ENCODE measurements around the gene ARL5C. TPM values are rescaled to one million over a fixed set of nuclear protein-coding genes. Genes with fewer than 3 reads are reported as not detected.

Gene ARL5C, protein sequence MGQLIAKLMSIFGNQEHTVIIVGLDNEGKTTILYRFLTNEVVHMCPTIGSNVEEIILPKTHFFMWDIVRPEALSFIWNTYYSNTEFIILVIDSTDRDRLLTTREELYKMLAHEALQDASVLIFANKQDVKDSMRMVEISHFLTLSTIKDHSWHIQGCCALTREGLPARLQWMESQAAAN
- under 1 TPM in 1 of 2 experiments, not detected in 1; 0.35 TPM for total RNA-seq

DNA sequence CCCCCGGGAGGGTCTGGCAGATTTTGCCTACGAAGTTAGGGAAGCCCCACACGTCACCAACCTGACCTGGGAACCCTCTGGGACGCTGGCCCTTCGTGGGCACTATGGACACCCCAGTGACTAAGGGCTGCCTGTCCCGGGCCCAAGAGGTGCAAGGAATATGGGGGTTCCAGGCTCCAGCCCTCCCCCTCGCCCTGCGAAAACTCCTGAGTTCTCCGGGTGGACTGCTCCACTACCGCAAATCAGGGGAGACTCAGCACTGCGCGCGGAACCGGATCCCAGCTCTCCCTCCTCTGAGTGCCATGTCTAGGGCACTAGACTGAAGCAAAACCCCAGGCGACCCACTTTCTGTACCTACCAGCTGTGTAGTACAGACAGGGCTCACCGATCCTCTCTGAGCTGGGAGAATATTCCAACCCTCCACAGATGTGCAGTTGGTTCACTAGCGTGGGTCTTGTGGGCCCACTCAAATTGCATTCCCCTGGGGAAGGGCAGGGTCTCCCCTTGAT, at the start of gene ARL5C:
ARL5C (minus strand) TSS at position 321 of the 509 bp plus-strand sequence. CDS start 401 bp downstream, outside the sequence.
- Mint-ChIP-seq H3K27ac (peak within 1 kb of the TSS; percentile 76), H3K27me3 (peaks cover 20% of the 10 kb centered on the region), H3K9me3 (ENCODE audit: low read depth) (peaks cover 3% of the 10 kb centered on the region), H3K4me3 (peak within 1 kb of the TSS; percentile 81), H3K36me3 (peaks cover 1% of the 10 kb centered on the region), H3K4me1 (peaks cover 50% of the 10 kb centered on the region)
- ATAC-seq (no peak), DNase-seq (no peak)
- CTCF ChIA-PET = interaction anchor here (0.5 to 23.8 kb wide), 14 partner anchors 5 to 296 kb away, joined by 3 to 516 read pairs (median 18); partner anchors contain the start of genes ARL5C, CACNB1, LASP1 and PLXDC1

DNA sequence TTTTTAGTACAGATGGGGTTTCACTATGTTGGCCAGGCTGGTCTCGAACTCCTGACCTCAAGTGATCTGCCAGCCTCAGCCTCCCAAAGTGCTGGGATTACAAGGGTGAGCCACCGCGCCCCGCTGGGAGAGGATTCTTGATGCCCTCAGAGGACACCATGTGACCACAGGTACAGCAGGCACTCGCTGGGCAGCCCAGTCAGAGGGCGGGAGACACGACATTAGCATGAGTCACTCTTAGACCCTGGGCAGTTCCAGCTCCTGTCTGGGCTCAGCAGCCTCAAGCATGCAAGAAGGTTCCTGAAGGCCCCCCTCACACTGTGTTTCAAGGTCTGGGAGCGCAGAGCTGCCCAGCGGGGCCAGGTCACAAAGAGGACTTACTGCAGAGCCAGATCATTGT, 47.9 kb upstream of the ARL5C start:
- ATAC-seq (no peak), DNase-seq (no peak)
- Mint-ChIP-seq H3K9me3 (ENCODE audit: low read depth) (no peaks in the 10 kb centered on the region), H3K4me3 (no peak overlapping the region), H3K4me1 (peaks cover 7% of the 10 kb centered on the region), H3K36me3 (no peaks in the 10 kb centered on the region), H3K27ac (no peak overlapping the region), H3K27me3 (peaks cover 45% of the 10 kb centered on the region)
- CTCF ChIA-PET = interaction anchor here (30.8 kb wide), 1 partner anchor 25 kb away, joined by 670 read pairs; no protein-coding TSS in a partner anchor

DNA sequence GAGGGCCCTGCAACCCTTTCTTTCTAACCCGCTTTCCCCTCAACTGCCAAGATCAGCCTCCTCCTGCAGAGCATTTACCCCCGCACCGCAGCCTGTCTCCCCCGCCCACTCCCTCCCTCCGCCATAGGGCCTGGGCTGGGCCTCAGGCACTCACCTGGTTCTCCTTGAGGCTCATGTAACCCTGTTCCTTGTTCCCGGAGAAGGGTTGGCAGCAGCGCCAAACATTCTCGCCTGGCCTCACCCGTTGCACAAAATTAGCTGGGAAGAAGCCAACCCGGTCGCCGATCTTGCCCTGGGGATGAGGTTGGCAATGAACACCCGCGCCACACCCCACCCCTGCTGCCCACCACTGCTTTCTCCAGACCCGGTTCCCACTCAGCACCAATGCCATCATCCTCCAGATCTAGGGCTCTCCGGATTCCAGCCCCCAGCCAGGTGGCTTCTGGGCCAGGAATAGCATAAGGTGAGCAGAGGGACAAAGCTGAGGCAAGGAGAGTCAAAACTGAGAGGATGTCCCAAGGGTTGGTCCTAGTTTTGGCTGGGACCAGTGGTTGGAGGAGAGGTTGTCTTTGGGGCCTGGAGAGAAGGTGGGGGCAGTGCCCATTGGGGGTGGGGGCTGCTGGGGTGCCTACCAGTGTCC, 47.0 kb upstream of the ARL5C start:
- no peak overlapping the region for H3K27ac Mint-ChIP-seq
- no peak overlapping the region for H3K4me3 Mint-ChIP-seq
- DNase-seq (no peak), ATAC-seq (no peak)
- H3K9me3 Mint-ChIP-seq (ENCODE audit: low read depth) = no peaks in the 10 kb centered on the region
- no peaks in the 10 kb centered on the region for H3K36me3 Mint-ChIP-seq
- CTCF ChIA-PET = interaction anchor here (30.8 kb wide), 1 partner anchor 26 kb away, joined by 670 read pairs; no protein-coding TSS in a partner anchor
- peaks cover 45% of the 10 kb centered on the region for H3K27me3 Mint-ChIP-seq
- peaks cover 5% of the 10 kb centered on the region for H3K4me1 Mint-ChIP-seq

DNA sequence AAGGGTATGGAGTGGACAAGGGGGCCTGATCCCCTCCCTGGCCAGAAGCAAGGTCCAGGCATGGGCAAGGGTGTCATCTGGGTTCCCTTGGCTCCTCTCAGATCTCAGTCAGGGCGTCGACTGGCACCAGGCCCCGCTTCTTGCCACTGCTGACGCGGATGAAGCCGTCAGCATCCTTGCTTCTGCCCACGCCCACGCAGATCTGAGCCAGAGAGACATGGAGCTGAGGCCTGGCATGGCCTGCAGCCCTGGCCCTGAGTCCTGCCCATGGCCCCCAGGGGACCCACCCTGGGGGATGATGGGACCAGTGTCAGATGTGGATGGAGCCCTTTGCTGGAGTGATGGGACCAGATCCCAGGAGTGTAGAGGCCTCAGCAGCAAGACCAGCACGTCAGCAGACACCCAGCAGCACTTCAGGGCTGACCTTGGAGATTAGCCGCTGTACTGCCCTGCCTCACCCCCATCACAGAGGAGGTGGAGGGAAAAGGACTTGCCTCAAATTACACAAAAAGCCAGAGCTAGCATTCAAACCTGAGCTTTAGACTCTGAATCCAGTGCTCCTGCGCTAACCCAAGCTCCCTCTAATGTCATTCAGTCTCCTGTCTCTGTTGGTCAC, 46.3 kb upstream of the ARL5C start:
- no peak overlapping the region for H3K4me3 Mint-ChIP-seq
- no peak overlapping the region for H3K27ac Mint-ChIP-seq
- CTCF ChIA-PET = interaction anchor here (30.8 kb wide), 1 partner anchor 27 kb away, joined by 670 read pairs; no protein-coding TSS in a partner anchor
- no peaks in the 10 kb centered on the region for H3K36me3 Mint-ChIP-seq
- H3K27me3 Mint-ChIP-seq = peaks cover 40% of the 10 kb centered on the region
- DNase-seq (no peak), ATAC-seq (no peak)
- H3K4me1 Mint-ChIP-seq = peaks cover 5% of the 10 kb centered on the region
- H3K9me3 Mint-ChIP-seq (ENCODE audit: low read depth) = no peaks in the 10 kb centered on the region

DNA sequence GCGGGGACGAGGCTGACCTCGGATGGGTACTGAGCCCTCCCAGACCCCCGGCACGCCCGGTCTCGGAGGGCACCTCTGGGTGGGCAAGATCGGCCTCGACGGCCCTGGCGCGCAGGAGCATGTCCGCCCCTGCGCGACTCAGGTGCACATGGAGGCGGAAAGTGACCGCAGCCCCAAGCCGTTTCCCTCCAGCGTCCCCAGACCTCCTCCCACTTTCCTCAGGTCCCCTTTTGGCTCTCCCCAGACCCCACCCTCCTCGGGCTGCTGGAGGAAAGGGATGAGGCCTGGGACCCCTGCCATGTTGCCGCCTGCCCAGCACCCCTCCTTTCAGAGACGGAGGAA, 44.1 kb upstream of the ARL5C start:
- Mint-ChIP-seq H3K4me3 (peak overlapping the region; percentile 9), H3K4me1 (peaks cover 12% of the 10 kb centered on the region), H3K27ac (no peak overlapping the region), H3K27me3 (peaks cover 22% of the 10 kb centered on the region), H3K36me3 (peaks cover 2% of the 10 kb centered on the region), H3K9me3 (ENCODE audit: low read depth) (no peaks in the 10 kb centered on the region)
- DNase-seq (no peak), ATAC-seq (no peak)
- CTCF ChIA-PET = interaction anchor here (1.2 to 30.8 kb wide), 3 partner anchors 17 to 56 kb away, joined by 3 to 670 read pairs (median 4); no protein-coding TSS in a partner anchor

DNA sequence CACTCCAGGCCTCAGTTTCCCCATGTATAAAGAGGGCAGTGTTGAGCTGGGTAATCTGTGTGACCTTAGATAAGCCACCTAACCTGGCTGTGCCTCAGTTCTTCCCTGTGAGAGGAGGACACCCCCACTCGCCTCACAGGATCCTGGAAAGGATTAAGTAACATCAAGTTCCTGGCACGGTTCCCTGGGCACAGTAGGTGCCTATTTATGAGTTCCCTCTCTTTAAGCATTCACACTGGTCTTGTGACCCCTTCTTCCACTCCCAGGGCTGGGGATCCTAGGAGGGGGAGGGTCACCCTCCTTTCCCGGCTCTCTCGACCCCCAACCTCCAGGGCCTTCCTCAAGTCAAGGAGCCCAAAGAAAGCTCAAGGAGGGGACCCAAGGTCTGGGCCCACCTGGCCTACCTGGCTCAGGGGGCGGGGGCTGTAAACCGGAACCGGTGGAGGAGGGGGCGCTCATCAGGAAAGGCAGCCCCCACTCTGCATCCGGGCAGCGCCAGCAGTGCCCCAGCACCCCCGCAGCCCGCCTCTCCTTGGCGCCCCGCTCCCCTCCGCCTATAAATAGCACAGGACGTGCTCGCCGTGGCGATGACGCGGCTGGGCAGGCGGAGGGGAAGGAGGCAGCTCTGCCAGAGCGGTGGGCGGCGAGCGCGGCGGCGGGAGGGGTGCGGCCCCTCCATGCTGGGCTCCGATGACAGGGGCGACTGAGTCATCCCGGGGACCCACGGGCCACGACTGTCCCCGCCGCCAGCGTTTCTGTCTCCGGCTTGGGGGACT, 43.5 kb upstream of the ARL5C start:
- peak; percentile 65 for ATAC-seq
- peaks cover 12% of the 10 kb centered on the region for H3K4me1 Mint-ChIP-seq
- no peaks in the 10 kb centered on the region for H3K9me3 Mint-ChIP-seq (ENCODE audit: low read depth)
- peak; percentile 79 for DNase-seq
- CTCF ChIA-PET = interaction anchor here (0.7 to 30.8 kb wide), 5 partner anchors 9 to 226 kb away, joined by 3 to 670 read pairs (median 4); partner anchors contain the start of gene RPL19
- H3K27ac Mint-ChIP-seq = no peak overlapping the region
- H3K27me3 Mint-ChIP-seq = peaks cover 22% of the 10 kb centered on the region
- H3K4me3 Mint-ChIP-seq = peak overlapping the region; percentile 9
- H3K36me3 Mint-ChIP-seq = peaks cover 6% of the 10 kb centered on the region

DNA sequence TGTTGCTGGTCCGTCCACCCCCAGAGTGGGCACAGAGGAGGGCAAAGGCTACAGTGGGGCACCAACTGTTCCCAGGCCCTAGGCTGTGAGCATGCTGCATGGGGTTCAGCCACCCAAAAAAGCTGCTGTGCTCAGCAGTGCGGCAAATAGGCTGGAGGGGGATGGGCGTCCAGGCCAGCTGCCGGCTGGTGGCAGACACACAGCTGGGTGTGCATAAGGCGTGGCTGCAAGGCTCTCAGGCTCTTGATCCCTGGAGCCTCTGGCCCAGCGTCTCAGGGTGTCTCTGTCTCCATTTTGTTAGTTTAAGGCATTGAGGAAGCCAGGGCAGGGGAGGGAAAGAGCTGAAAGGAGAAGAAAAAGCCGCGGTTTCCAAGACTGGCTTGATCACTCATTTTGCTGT, 42.9 kb upstream of the ARL5C start:
- Mint-ChIP-seq H3K4me3 (no peak overlapping the region), H3K4me1 (peaks cover 12% of the 10 kb centered on the region), H3K27me3 (peaks cover 22% of the 10 kb centered on the region), H3K27ac (no peak overlapping the region), H3K36me3 (peaks cover 11% of the 10 kb centered on the region), H3K9me3 (ENCODE audit: low read depth) (no peaks in the 10 kb centered on the region)
- CTCF ChIA-PET = interaction anchor here (0.7 to 30.8 kb wide), 5 partner anchors 9 to 226 kb away, joined by 3 to 670 read pairs (median 4); partner anchors contain the start of gene RPL19
- DNase-seq = no peak
- no peak for ATAC-seq

DNA sequence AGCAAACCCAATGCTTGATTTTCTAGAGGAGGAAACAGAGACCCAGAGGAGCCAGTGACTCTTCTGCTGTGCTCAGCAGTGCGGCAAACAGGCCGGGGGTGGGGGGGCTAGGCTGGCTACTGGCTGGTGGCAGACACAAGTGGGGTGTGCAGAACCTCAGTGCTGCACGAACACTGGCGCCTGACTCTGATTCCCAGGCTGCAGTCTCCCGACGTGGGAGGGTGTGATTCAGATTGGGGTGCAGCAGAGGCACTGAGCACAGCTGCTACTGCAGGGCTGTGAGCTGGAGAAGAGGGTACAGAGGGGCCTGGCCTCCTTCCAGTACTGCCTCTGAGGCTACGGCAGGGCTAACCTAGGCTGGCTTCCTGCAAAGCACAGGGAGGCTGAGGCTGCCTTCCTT, 42.2 kb upstream of the ARL5C start:
- ATAC-seq (no peak), DNase-seq (no peak)
- H3K9me3 Mint-ChIP-seq (ENCODE audit: low read depth) = no peaks in the 10 kb centered on the region
- H3K4me3 Mint-ChIP-seq = no peak overlapping the region
- H3K4me1 Mint-ChIP-seq = peaks cover 17% of the 10 kb centered on the region
- peaks cover 18% of the 10 kb centered on the region for H3K36me3 Mint-ChIP-seq
- peaks cover 22% of the 10 kb centered on the region for H3K27me3 Mint-ChIP-seq
- CTCF ChIA-PET = interaction anchor here (1.4 to 30.8 kb wide), 5 partner anchors 8 to 414 kb away, joined by 4 to 670 read pairs (median 11); partner anchors contain the start of genes RPL19 and STAC2
- H3K27ac Mint-ChIP-seq = no peak overlapping the region

DNA sequence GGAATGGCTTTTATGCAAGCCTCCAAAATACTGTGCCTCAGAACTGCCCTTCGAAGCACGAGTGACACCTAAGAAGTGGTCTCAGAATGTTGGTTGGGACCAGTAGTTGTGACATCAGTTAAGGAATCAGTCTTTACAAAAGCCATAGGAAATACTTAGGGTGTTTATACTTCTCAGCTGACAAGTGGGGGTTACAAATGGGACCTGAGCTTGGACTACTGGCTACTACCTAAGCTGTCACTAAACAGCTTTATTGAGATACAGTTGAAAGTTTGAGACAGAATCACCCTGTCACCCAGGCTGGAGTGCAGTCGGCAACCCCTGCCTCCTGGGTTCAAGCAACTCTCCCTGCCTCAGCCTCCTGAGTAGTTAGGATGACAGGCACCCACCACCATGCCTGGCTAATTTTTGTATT, 39.2 kb upstream of the ARL5C start:
- H3K9me3 Mint-ChIP-seq (ENCODE audit: low read depth) = no peaks in the 10 kb centered on the region
- no peak overlapping the region for H3K27ac Mint-ChIP-seq
- DNase-seq (no peak), ATAC-seq (no peak)
- H3K4me3 Mint-ChIP-seq = no peak overlapping the region
- CTCF ChIA-PET = interaction anchor here (1.6 to 30.8 kb wide), 3 partner anchors 13 to 41 kb away, joined by 4 to 670 read pairs (median 7); no protein-coding TSS in a partner anchor
- peaks cover 34% of the 10 kb centered on the region for H3K4me1 Mint-ChIP-seq
- peaks cover 42% of the 10 kb centered on the region for H3K36me3 Mint-ChIP-seq
- H3K27me3 Mint-ChIP-seq = peaks cover 8% of the 10 kb centered on the region

DNA sequence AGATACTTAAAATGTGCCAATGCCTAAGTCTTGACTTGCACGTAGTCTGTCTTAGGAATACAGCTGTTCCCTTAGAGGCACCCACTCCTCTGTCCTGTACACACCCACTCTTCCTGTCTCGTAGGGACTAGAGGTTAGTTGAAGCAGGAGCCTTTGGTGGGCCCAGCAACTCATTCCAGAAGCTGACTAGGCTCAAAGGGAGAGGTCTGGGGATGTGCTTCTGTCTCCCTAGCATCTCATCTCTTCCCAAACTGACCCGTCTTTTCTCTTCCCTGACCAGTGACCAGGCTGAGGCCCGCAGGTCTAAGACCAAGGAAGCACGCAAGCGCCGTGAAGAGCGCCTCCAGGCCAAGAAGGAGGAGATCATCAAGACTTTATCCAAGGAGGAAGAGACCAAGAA, 38.3 kb upstream of the ARL5C start:
- peak overlapping the region; percentile 24 for H3K27ac Mint-ChIP-seq

DNA sequence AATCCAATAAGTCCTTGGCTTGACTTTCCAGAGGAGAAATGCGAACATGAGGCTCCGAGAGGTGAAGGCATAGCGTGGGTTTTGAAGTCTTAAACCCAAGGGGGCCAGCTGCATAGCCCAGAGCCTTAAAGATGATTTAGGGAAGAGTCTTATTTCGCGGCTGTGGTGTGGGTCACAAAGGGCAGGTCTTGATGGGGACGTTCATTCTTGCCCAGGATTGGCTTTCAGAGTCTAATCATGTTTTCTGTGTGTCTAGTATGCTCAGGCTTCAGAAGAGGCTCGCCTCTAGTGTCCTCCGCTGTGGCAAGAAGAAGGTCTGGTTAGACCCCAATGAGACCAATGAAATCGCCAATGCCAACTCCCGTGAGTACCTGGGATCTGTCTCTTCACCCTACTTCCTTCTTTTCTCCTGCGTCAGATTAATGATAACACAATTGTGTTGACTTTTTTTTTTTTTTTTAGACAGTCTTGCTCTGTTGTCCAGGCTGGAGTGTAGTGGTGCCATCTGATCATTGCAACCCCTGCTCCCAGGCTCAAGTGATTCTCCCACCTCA, 35.1 kb upstream of the ARL5C start:
- DNase-seq (no peak), ATAC-seq (no peak)
- Mint-ChIP-seq H3K27me3 (no peaks in the 10 kb centered on the region), H3K36me3 (peaks cover 43% of the 10 kb centered on the region), H3K27ac (peak overlapping the region; percentile 99), H3K4me3 (peak overlapping the region; percentile 89), H3K9me3 (ENCODE audit: low read depth) (no peaks in the 10 kb centered on the region), H3K4me1 (peaks cover 46% of the 10 kb centered on the region)
- CTCF ChIA-PET = interaction anchor here (0.7 to 30.8 kb wide), 6 partner anchors 8 to 47 kb away, joined by 3 to 670 read pairs (median 4); partner anchors contain the start of gene ARL5C

More for the DNA sequence above, 38.3 kb upstream of the ARL5C start:
- DNase-seq = no peak
- Mint-ChIP-seq H3K4me1 (peaks cover 38% of the 10 kb centered on the region), H3K9me3 (ENCODE audit: low read depth) (no peaks in the 10 kb centered on the region), H3K4me3 (no peak overlapping the region), H3K27me3 (peaks cover 6% of the 10 kb centered on the region), H3K36me3 (peaks cover 43% of the 10 kb centered on the region)
- no peak for ATAC-seq
- CTCF ChIA-PET = interaction anchor here (1.4 to 30.8 kb wide), 2 partner anchors 35 to 39 kb away, joined by 3 to 670 read pairs; no protein-coding TSS in a partner anchor

All from activated CD8-positive, alpha-beta memory T cell treated with anti-CD3 and anti-CD28 coated beads, Interleukin-2, amount 10 ng/mL, durations not matched to agents 7 days and 5 days (primary cell).